DMS 273 treated with DMSO at 0.1 percent for 48 hours (cell line): Measurements from ENCODE around the gene ADO.
"Not testable (repeated sequence)": the region's sequence is repeated elsewhere in the genome, so short reads cannot be mapped to it uniquely, and the experiment has no call there.

ENCODE experiments used
- DNase-seq: peaks from one replicate; lab custom pipeline; 2025; lab: John Stamatoyannopoulos, UW

ADO gene

DNA sequence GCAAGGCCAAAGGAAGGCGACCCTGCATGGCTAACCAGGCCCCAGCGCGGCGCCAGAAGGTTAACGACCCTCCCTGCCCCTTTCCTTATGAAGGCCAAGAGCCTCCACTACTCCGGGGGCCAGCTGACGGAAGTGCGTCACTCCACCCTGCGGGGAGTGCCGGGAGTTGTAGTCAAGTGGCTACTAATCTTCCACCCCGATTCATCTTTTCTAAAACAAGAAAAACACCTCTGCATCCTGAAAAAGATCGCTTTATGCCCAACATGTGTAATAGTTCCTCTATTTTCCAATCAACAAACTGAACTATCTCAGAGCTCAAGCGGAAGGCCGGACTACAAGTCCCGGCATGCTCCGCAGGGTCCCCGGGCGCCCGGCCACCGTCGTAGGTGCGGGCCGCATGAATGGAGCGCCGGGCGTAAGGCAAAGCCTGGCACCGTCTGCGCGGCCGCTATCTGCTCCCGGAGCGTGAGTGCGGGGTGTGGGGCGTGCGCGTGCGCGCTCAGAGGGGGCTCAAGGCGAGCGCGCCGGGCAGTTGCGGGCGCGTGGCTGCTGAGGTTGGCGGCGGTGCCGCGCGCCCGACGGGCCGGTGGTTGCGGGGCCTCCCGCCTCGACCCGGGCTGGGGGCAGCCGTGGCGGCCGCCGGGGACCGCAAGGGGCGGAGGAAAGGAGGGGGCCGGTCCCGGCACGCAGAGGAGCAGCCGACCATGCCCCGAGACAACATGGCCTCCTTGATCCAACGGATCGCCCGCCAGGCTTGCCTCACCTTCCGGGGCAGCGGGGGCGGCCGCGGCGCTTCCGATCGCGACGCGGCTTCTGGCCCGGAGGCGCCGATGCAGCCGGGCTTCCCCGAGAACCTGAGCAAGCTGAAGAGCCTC lies at the start of gene ADO:
Gene ADO, plus strand, starts transcription at position 365 of the 875 bp plus-strand sequence. Its CDS starts 340 bp downstream, at position 705.
- peak; percentile 53 for DNase-seq

DNA sequence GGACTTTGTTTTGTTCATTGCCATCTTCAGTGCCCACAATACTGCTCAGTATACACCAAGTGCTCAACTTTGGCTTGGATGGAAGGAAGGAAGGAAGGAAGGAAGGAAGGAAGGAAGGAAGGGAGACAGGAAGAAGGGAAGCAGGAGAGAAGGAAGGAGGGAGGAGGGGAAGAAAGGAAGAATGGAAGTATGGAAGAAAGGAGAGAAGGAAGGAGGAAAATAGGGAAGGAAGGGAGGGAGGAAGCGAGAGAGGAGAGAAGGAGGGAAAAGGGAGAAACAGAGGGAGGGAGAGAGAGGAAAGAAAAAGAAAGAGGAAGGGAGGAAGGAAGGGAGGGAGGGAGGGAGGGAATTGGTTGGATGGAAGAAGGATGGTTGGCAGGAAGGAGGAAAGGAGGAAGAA lies 49.6 kb upstream of the ADO start:
- no peak for DNase-seq

DNA sequence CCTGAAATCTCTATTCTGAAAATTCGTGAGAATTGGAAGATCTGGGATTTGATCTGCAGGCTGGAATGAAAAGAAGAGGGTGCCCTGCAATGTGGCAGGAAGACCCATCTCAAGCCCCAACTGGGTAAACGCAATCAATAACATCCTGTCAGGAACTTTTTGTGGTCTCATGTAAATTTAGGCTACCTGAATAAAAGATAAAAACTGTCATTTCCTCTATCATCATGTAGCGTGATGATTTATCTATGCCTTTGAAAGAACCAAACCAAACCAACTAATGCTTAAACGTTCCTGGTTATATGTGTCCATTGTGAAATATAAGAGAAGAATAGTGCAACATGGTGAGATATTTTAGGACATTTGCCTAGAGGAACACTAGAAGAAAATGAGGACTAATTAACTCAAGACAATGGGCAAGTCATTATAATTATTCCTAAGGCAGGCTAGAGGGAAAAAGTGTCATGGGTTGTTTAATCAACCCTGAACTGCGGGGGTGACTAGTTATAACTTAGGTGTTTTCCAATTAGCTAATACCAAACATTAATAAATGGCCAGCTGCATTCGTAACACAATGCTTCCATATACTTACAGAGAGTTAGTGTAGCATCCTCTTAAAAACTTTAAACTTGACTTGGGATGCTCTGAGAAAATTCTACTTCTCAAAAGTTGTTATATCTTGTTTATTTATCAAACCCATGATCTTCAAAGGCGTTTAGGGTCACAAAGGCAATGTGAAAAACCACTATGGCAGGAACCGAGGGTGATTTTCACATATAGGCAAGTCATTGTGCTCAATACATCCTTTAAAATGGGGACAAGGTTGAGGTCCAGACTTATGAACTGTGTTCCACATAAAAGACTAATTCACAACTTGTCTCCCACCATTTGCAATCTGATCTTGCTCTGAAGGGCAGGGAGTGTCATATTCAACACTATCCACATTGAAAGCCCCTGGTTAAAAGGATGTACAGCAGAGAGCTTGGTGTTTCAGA lies 48.6 kb upstream of the ADO start:
- no peak for DNase-seq

DNA sequence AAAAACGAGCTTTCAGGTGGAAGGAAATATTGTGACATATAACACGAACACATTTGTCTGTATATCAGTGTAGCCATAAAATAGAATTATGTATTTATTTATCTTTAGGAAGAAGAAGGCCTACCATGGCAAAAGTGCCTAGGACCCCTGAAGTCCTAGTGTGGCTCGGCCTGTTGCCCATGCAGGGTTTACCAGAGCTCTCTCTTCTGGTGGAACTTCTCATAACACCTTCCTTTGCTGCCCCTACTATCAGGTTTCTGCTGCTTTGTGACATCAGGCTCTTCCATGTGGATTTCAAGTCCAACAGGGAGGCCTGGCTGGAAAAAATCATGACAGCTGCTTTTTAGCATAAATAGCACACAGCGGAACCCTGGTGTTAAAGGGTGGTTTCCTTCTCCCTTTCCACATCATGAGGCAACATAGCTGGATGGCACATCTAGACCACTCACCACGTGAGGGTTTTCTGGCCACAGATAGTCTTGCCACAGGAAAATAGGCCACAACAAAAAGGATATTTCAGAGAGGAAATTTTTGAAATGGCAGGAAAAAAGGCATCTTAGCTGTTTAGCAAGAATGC lies 44.8 kb upstream of the ADO start:
- no peak for DNase-seq

DNA sequence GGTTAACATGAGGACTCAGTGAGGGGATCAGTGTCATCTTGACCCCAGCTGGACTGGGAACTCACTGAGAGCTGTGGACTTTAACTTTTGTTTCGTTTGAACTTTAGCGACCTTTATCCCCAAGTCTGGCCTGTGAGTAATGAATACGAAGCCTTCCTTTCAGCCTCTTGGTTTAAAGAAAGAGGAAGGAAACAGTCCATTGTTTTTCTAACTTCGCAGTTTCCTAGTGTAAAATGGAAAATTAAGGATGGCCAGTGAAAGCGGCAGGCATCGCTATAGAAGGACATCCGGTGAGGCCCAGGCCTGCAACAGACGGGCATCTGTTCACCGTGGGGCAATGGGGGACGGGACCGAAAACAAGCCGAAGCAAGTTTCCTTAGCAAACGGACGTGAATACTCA lies 44.1 kb upstream of the ADO start:
- DNase-seq = no peak

DNA sequence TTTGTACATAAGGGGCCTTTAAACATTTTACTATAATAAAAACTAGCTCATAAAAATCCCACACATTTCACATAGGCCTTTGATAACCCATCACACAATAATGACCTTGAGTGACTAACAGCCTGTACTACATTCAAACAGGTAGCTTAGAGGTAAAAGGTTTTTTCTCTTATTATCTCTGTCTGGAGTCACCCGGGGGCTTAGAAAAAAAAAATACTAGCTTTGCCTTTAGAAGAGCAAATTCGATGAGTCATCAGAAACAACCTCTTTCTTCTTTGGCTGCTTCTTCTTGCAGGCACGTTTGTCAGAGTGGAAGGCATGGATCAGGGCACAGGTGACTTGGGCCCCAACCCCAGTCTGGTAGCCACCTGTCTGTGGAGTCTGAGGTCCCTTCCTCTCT lies 43.4 kb upstream of the ADO start:
- DNase-seq = no peak

DNA sequence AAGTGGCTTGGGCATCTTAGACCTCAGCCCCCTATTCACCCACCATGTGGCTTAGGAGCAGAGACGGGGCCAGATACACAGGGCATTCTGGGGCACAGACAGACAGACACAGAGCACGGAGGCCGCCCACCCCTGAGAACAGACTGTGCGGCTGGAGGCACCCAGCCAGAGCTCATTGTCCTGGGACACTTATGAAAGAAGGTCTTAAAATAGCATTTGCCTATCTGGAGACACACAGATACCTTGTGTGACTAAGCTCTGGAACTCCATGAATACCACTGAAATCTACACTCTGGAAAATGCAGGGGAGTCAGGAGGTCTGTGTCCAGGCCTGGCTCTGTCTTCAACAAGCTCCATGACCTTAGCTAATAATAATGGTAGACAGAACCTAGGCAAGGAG lies 41.4 kb upstream of the ADO start:
- no peak for DNase-seq

DNA sequence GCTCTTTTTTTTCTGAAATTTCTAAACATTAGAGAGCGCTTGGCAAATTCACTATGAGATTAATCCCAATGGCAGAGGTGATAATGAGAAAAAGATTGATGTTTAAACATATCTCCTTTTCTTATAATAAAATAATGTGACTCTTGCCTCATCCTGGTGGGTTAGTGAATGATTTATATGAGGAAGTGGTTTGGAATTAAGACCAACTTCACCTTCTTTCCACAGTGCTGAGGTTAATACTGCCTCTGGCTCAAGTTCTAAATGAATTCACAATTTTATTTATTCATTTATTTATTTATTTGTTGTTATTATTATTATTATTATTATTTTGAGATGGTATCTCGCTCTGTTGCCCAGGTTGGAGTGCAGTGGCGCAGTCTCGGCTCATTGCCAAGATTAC lies 40.5 kb upstream of the ADO start:
- DNase-seq = no peak

DNA sequence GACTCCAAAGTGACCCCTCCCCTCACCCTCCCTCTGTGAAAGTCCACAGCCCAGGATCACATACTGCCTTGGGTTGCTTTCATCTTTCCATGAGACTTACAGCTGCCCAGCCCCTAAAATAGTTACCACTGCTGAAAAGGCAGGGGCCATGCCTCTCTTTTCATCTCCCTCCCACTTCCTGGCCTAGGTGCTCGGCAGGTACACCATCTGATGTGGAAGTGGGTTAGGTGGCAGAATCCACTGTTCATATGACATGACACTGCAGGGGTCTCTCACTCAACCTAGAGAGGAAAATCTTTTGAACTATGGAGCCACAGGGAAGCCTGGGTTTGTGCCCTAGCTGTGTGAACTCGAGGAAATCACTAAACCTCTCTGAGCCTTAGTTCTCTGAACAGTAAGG lies 38.8 kb upstream of the ADO start:
- DNase-seq = no peak

DNA sequence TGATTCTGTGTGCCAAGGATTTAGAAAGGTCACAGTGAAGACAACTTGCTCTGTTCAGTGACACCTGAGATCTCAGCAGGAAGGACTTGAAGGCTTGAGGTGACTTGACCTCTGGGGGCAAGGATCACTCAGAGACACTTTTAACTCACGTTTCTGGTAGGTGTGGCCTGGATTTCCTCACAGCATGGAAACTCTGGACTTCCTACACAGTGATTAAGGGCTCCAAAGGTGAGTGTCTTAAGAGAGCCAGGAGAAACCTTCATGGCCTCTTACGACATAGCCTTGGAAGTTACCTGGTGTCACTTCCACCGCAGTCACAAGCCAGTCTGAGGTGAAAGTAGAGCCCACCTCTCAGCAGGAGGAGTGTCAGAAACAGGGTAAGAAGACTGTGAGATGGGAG lies 38.1 kb upstream of the ADO start:
- no peak for DNase-seq

DNA sequence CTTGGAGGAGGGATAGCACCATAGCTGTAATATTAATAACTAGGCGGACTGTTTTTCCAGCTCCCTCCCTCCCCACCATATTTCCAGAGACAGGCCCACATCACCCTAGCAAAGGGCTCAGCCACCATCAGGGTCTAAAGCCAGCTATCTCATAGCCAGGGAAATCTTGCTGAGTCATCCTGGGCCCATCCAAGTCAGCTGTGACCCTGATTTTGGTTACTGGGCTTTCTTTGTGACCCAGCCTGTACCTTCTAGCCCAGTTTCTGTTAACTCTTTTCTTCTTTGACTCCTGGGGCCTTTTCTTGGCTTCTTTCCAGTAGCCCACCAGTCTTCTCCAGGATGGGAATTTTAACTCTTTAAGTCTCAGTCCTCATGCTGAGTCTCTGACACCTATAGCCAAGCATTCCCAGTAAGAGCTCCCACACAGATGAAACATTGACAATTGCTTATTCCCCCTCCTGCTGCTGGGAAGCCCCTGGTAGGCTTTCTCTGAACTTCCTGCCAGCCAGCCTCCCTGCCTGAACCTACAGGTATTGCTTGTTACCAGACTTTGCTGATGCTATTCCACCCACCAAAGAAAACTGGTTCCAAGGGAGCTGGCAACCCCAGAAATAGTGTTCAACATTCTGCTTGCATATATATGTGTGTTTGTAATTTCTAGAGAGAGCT lies 34.8 kb upstream of the ADO start:
- no peak for DNase-seq

DNA sequence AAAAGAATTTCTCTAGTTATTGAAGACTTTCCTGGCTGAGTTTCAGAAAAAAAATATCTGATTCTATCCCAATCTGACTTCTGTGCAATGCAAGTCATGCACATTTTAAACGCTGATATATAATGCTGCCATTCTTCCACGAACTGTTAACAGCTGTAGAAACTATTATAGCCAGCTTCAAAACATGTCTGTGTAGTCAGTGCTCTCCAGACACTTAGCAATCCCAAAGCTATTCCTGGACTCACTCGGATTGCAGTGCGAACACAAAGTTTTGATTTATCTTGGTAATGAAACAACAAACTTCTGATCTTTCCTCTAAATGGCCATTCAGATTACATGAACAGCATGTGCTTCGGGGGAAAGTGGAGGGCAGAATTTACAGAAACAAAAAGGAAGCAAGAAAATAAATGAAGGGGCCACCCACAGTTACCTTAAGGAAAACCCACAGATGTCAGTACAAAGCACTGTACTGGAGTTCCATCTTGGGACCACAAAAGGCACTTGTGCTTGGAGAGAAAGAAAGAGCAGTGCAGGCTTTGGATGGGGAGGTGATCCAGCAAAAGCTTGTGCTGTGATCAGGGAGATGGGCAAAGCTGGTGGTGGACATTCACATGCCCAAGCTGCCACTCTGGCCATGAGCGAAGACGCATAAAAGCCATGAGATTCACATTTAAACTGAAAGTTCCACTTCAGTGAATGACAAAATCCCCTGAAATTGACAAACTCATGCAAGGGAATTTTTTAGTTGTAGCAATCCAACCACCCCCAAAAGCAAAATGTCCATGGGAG lies 32.1 kb upstream of the ADO start:
- DNase-seq = no peak

DNA sequence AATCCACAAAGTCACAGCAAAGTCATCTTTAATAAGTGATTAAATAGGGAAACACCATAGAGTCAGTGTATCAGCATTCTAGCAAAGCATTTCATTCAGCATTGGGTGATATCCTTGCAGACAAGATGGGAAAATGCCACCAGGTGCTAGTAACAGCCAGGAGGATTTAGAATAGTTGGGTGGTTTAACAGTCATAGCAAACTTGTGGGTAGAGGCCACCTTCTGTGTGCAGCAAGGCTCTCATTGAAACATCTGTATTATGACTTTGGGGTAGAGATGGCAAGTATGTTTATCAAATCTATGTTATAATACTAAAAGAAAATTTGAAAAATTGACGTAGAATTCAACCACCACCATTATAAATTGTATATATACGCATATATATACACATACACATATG lies 26.4 kb upstream of the ADO start:
- no peak for DNase-seq

DNA sequence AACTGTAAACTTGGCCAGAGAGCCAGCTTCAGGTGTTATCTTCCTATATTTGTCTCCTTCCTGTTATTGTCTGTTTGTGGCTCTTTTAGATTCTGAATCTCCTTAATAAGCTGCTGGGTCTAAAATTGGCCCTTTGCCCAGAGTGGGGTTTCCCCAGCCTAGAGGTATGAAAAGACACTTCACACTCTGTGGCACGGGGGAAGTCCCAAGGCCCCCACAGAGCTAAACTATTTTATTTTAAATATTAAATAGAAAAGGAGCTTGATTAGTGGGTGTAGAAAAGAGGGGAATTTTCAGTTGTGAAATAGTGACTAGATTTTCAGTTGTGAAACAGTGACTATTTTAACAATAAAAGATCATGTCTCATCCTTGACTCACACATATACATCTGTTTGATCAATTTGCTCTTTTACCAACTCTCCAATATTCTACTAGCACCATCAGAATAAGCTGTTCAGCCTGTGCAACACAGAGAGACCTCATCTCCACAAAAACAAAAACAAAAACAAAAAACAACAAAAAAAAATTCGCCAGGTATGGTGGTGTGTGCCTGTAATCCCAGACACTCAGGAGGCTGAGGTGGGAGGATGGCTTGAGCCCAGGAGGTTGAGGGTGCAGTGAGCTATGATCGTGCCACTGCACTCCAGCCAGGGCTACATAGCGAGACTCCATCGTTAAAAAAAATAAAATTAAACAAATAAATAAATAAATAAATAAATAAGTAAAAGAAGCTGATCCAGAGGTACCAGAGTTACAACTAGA lies 24.9 kb upstream of the ADO start:
- DNase-seq = no peak

DNA sequence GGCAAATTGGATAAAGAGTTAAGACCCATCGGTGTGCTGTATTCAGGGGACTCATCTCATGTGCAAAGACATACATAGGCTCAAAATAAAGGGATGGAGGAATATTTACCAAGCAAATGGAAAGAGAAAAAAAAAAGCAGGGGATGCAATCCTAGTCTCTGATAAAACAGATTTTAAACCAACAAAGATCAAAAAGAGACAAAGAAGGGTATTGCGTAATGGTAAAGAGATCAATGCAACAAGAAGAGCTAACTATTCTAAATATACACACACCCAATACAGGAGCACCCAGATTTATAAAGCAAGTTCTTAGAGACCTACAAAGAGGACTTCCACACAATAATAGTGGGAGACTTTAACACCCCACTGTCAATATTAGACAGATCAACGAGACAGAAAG lies 20.0 kb upstream of the ADO start:
- not testable (repeated sequence) for DNase-seq

DNA sequence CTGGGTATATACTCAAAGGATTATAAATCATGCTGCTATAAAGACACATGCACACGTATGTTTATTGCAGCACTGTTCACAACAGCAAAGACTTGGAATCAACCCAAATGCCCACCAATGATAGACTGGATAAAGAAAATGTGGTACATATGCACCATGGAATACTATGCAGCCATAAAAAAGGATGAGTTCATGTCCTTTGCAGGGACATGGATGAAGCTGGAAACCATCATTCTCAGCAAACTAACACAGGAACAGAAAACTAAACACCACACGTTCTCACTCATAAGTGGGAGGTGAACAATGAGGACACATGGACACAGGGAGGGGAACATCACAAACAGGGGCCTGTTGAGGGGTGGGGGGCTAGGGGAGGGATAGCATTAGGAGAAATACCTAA lies 16.2 kb upstream of the ADO start:
- DNase-seq = not testable (repeated sequence)

DNA sequence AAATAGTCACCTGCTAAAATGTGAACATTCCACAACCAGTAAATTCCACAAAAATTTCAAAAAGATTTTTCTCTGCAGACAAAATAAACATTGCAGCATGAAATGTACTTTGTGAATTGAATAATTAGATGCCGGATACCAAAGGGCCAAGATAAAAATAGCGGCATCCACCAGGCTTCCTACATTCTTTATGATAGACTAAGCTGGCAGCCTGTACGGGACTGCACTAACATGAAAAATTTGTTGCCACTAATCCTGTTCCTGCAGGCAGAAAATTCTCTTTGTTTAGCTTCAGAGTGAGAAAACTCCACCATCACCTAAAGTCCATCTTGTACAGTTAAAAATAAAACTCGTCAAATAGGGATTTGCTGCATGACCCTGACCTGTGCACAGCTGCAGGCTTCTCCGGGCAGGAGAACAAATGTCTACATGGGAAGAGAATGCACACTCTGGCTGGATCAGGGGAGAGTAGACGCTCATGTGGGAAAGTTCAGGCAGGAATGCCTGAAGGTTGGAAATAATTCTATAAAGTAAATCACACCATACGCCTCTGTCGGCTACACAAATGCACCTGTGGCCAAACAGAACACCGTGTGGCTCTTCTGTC lies 15.6 kb upstream of the ADO start:
- no peak for DNase-seq

DNA sequence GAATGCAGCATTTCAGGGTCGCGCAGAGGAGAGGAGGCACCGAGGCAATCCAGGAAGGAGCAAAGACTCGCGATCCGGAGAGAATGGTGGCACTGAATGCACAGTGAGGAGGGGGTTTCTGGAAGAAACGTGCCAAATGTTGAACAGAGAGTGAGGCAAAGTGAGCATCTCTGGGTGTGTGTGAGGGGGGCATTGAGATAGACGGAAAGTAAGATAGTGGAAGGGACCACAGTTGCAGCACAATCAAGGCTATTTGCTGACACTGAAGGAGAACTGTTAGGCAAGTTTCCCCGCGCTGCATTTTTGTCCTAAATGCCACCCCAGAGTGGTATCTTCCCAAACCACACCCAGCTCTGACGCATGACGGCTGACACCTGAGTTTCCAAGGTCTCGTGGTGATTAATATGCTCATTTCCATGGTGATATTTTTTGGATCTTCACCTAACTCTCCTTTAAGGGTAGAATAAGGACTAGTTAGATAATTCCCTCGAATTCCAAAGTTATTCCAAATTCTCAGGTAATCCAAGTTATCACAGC lies 14.4 kb upstream of the ADO start:
- no peak for DNase-seq

DNA sequence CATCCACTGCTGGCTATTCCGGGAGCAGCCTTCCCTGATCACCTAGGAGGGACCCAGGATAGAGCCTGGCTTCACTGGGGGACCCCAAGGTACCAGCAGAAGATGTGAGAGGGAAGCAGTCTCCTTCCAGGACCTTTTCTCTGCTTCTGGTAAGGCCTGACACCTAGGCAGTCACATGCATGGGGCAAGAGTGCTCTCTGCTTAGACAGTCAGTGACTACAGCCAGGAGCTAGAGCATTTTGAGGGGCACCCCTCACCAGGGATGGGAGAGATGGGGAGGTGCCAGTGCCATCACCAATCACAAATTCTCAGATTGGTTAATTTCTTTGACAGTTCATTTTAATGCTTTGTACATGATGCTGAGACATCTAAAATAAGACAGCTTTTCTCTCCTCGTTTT lies 13.9 kb upstream of the ADO start:
- no peak for DNase-seq

DNA sequence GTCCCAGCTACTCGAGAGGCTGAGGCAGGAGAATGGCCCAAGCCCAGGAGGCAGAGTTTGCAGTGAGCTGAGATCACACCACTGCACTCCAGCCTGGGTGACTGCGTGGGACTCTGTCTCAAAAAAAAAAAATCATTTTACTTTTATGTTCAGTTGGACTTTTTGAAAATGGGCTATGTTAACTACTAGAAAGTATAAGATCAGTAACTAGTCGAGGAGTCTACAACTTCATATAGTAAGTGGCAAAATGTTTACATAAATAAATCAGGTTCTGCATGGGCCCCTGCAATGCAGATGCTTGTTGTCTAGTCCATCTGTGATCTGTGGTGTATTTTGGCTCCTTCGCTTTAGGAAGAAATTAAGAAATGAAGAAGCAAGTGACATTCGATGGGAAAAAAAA lies 12.3 kb upstream of the ADO start:
- no peak for DNase-seq
